H54 (cell line): ENCODE measurements around the gene HLA-DQA2.
A peak's percentile ranks its signal among the peaks of the same experiment; 100 is the strongest.
"Not testable (repeated sequence)": the region's sequence is repeated elsewhere in the genome, so short reads cannot be mapped to it uniquely, and the experiment has no call there.

Source experiments
- DNase-seq: peaks from one replicate; pipeline ENCODE4 v3.0.0; 2011; ENCODE audit warnings: low spot score, mixed read lengths; ENCODE audit not compliant: insufficient read length
- FAIRE-seq: peaks from 3 replicates; lab custom pipeline; 2011; peaks lifted over from hg19 to GRCh38; lab: Jason Lieb, UNC
- POLR2A ChIP-seq: IDR thresholded peaks from 2 replicates; pipeline ENCODE4 v1.6.1; 2011; ENCODE audit warnings: low read depth, mild to moderate bottlenecking, low read length

HLA-DQA2 gene

GRCh38 chr6:32741031-32741960 lies at the start of gene HLA-DQA2:
TSS of gene HLA-DQA2 (plus strand) at chr6:32741391. CDS start at chr6:32741444, 53 bp downstream.
- FAIRE-seq (no peak), DNase-seq (no peak)
- no peak for TF ChIP-seq POLR2A

- DNase-seq = no peak
- FAIRE-seq = no peak
- TF ChIP-seq POLR2A = no peak
Observed at GRCh38 chr6:32692019-32692418, 49.2 kb upstream of the HLA-DQA2 start.

- DNase-seq (no peak), FAIRE-seq (no peak)
- no peak for TF ChIP-seq POLR2A
Observed at GRCh38 chr6:32697031-32697430, 44.2 kb upstream of the HLA-DQA2 start.

- peak; percentile 19 for DNase-seq
- FAIRE-seq = peak; percentile 93
- TF ChIP-seq POLR2A = no peak
Observed at GRCh38 chr6:32700391-32701040, 40.7 kb upstream of the HLA-DQA2 start.

GRCh38 chr6:32703347-32703746 lies 37.8 kb upstream of the HLA-DQA2 start:
- FAIRE-seq (no peak), DNase-seq (no peak)
- TF ChIP-seq POLR2A = no peak

- not testable (repeated sequence) for DNase-seq, FAIRE-seq
Observed at GRCh38 chr6:32705164-32705563, 36.0 kb upstream of the HLA-DQA2 start.

GRCh38 chr6:32709625-32710024 lies 31.6 kb upstream of the HLA-DQA2 start:
- no peak for FAIRE-seq
- no peak for DNase-seq
- TF ChIP-seq POLR2A = no peak

- TF ChIP-seq POLR2A = no peak
- DNase-seq = no peak
- no peak for FAIRE-seq
Observed at GRCh38 chr6:32713241-32713640, 27.9 kb upstream of the HLA-DQA2 start.

GRCh38 chr6:32716396-32716795 lies 24.8 kb upstream of the HLA-DQA2 start:
- DNase-seq = no peak
- no peak for TF ChIP-seq POLR2A
- no peak for FAIRE-seq

GRCh38 chr6:32718879-32719278 lies 22.3 kb upstream of the HLA-DQA2 start:
- no peak for TF ChIP-seq POLR2A
- no peak for DNase-seq
- no peak for FAIRE-seq

GRCh38 chr6:32738126-32738525 lies 3.1 kb upstream of the HLA-DQA2 start:
- TF ChIP-seq POLR2A = no peak
- DNase-seq = no peak
- no peak for FAIRE-seq

GRCh38 chr6:32742374-32742773 lies 1.2 kb downstream of the HLA-DQA2 start:
- FAIRE-seq = no peak
- no peak for TF ChIP-seq POLR2A

GRCh38 chr6:32744776-32745175 lies 3.6 kb downstream of the HLA-DQA2 start:
- no peak for TF ChIP-seq POLR2A
- no peak for FAIRE-seq
- no peak for DNase-seq

More at GRCh38 chr6:32742374-32742773, 1.2 kb downstream of the HLA-DQA2 start:
- no peak for DNase-seq

GRCh38 chr6:32745649-32746048 lies 4.5 kb downstream of the HLA-DQA2 start:
- FAIRE-seq, DNase-seq: not testable (repeated sequence)

- peak; percentile 23 for FAIRE-seq
- no peak for TF ChIP-seq POLR2A
- DNase-seq = no peak
Observed at GRCh38 chr6:32752580-32752979, 11.4 kb downstream of the HLA-DQA2 start.
